H1 (cell line): ENCODE measurements around the gene RAP1GAP. TPM values are rescaled to one million over a fixed set of nuclear protein-coding genes. Genes with fewer than 3 reads are reported as not detected.

Experiments used
- CTCF ChIA-PET: fragments of 300-600 bp; sonication (Branson Sonifier 250); formaldehyde crosslinking; loops from one replicate; lab custom pipeline; 2021; ENCODE audit not compliant: partially characterized antibody; lab: Charles Lee
- POLR2A ChIA-PET: fragments of 300-600 bp; sonication (Branson Sonifier 250); formaldehyde crosslinking; loops from one replicate; lab custom pipeline; 2021; ENCODE audit warnings: inconsistent platforms; ENCODE audit not compliant: partially characterized antibody; lab: Charles Lee
- DNase-seq, 2 experiments: peaks; one replicate each; pipeline versions ENCODE4 v3.0.0 to v3.0.0-alpha.2; 2010 to 2022; ENCODE audit warnings: low spot score in 2 of 2, low read depth in 1 of 2, mixed read lengths in 1 of 2
- FAIRE-seq: peaks from 2 replicates; lab custom pipeline; 2011; peaks lifted over from hg19 to GRCh38; lab: Jason Lieb, UNC
- H2AFZ ChIP-seq: 2 replicates; pipeline ENCODE4 v1.8.1; 2012; ENCODE audit warnings: low read length, inconsistent platforms
- H2AK5ac ChIP-seq: 2 replicates; pipeline ENCODE4 v1.6.1; 2013; ENCODE audit warnings: low read depth, low read length
- H2BK120ac ChIP-seq: replicated peaks from 2 replicates; pipeline ENCODE3; 2013; ENCODE audit warnings: low read depth, low read length, inconsistent platforms
- H2BK12ac ChIP-seq: 2 replicates; pipeline ENCODE4 v1.6.1; 2013; ENCODE audit warnings: low read depth, low read length
- H2BK15ac ChIP-seq: 2 replicates; pipeline ENCODE4 v1.6.1; 2013; ENCODE audit warnings: low read length
- H2BK20ac ChIP-seq: 2 replicates; pipeline ENCODE4 v1.6.1; 2013; ENCODE audit warnings: low read length
- H2BK5ac ChIP-seq: 2 replicates; pipeline ENCODE4 v1.6.1; 2013; ENCODE audit warnings: low read depth, low read length
- H3K14ac ChIP-seq: 2 replicates; pipeline ENCODE4 v1.6.1; 2013; ENCODE audit warnings: inconsistent platforms; ENCODE audit not compliant: insufficient read length
- H3K18ac ChIP-seq: 2 replicates; pipeline ENCODE4 v1.6.1; 2013; ENCODE audit warnings: low read length; ENCODE audit errors: extremely low read depth
- H3K23ac ChIP-seq: 2 replicates; pipeline ENCODE4 v1.6.1; 2013; ENCODE audit warnings: inconsistent platforms; ENCODE audit not compliant: insufficient read length
- H3K23me2 ChIP-seq: 2 replicates; pipeline ENCODE4 v1.6.1; 2013; ENCODE audit warnings: low read depth, low read length
- H3K27ac ChIP-seq: 2 replicates; pipeline ENCODE4 v1.6.1; 2011; ENCODE audit warnings: low read depth, low read length, inconsistent platforms
- H3K27me3 ChIP-seq, 4 experiments: replicated peaks in 1 of 4; 1 replicate in 1 of 4; 2 replicates in 3 of 4; pipeline versions ENCODE4 v1.6.1 to v1.8.1; 2011 to 2013; ENCODE audit warnings: low read length in 3 of 4, mild to moderate bottlenecking in 3 of 4, inconsistent platforms in 2 of 4, mixed read lengths in 2 of 4, moderate library complexity in 1 of 4; ENCODE audit not compliant: control insufficient read depth in 3 of 4, insufficient read depth in 3 of 4; ENCODE audit errors: extremely low read depth in 1 of 4
- H3K36me3 ChIP-seq, 4 experiments: 2 replicates each; pipeline versions ENCODE4 v1.6.1 to v1.8.1; 2011 to 2013; ENCODE audit warnings: mild to moderate bottlenecking in 4 of 4, low read length in 3 of 4, moderate library complexity in 2 of 4, control low read depth in 1 of 4, inconsistent platforms in 1 of 4; ENCODE audit not compliant: insufficient read depth in 4 of 4, control insufficient read depth in 2 of 4
- H3K4ac ChIP-seq: replicated peaks from 2 replicates; pipeline ENCODE3; 2013; ENCODE audit warnings: low read length, low read depth, mixed read lengths, inconsistent platforms; ENCODE audit not compliant: insufficient read length
- H3K4me1 ChIP-seq, 4 experiments: replicated peaks in 1 of 4; 1 replicate in 1 of 4; 2 replicates in 3 of 4; pipeline versions ENCODE4 v1.6.1 to v1.8.1; 2011 to 2013; ENCODE audit warnings: low read length in 3 of 4, inconsistent platforms in 2 of 4, mixed read lengths in 1 of 4; ENCODE audit not compliant: insufficient read depth in 4 of 4, control insufficient read depth in 3 of 4
- H3K4me2 ChIP-seq, 2 experiments: 2 replicates each; pipeline versions ENCODE4 v1.6.1 to v1.8.1; 2011 to 2013; ENCODE audit warnings: low read depth in 2 of 2, low read length in 2 of 2, control low read depth in 1 of 2, inconsistent platforms in 1 of 2, mild to moderate bottlenecking in 1 of 2; ENCODE audit not compliant: insufficient read depth in 1 of 2
- H3K4me3 ChIP-seq, 4 experiments: fragments of 200-600, 300-600 bp in 1 of 4; sonication (generic), shearing (Covaris generic), sonication (Bioruptor Twin) in 1 of 4; 2 replicates each; pipeline versions ENCODE4 v1.5.1 to v1.8.1; 2011 to 2016; ENCODE audit warnings: low read length in 4 of 4, low read depth in 3 of 4, control low read depth in 2 of 4, inconsistent platforms in 2 of 4, mild to moderate bottlenecking in 2 of 4, mixed read lengths in 1 of 4, moderate library complexity in 1 of 4; ENCODE audit not compliant: insufficient read depth in 2 of 4; ENCODE audit errors: extremely low read depth in 1 of 4
- H3K56ac ChIP-seq: replicated peaks from 2 replicates; pipeline ENCODE3; 2013; ENCODE audit warnings: low read depth, mild to moderate bottlenecking, mixed read lengths, low read length, inconsistent platforms; ENCODE audit not compliant: insufficient read length
- H3K79me1 ChIP-seq: 2 replicates; pipeline ENCODE4 v1.6.1; 2013; ENCODE audit warnings: low read depth, low read length, control low read depth
- H3K79me2 ChIP-seq, 2 experiments: 2 replicates each; pipeline versions ENCODE4 v1.6.1 to v1.8.1; 2012 to 2013; ENCODE audit warnings: low read length in 2 of 2, mild to moderate bottlenecking in 2 of 2, inconsistent platforms in 1 of 2; ENCODE audit not compliant: insufficient read depth in 2 of 2, control insufficient read depth in 1 of 2
- H3K9ac ChIP-seq, 4 experiments: replicated peaks in 1 of 4; 1 replicate in 1 of 4; 2 replicates in 3 of 4; pipeline versions ENCODE4 v1.6.1 to v1.8.1; 2011 to 2013; ENCODE audit warnings: low read depth in 3 of 4, low read length in 3 of 4, control low read depth in 2 of 4, mild to moderate bottlenecking in 2 of 4, moderate library complexity in 2 of 4, inconsistent platforms in 1 of 4; ENCODE audit errors: extremely low read depth in 1 of 4
- H3K9me3 ChIP-seq, 2 experiments: 2 replicates each; pipeline versions ENCODE4 v1.6.1 to v1.8.1; 2012 to 2013; ENCODE audit warnings: mild to moderate bottlenecking in 2 of 2, moderate library complexity in 2 of 2, control low read depth in 1 of 2, inconsistent platforms in 1 of 2, low read depth in 1 of 2, low read length in 1 of 2, mixed read lengths in 1 of 2; ENCODE audit not compliant: insufficient read depth in 2 of 2
- H4K20me1 ChIP-seq, 2 experiments: replicated peaks in 1 of 2; 2 replicates each; pipeline versions ENCODE3 to v1.8.1; 2011 to 2013; ENCODE audit warnings: inconsistent platforms in 2 of 2, low read length in 2 of 2, mild to moderate bottlenecking in 1 of 2; ENCODE audit not compliant: insufficient read depth in 2 of 2, control insufficient read depth in 1 of 2
- H4K5ac ChIP-seq: 2 replicates; pipeline ENCODE4 v1.6.1; 2013; ENCODE audit warnings: low read length, low read depth, mixed read lengths, inconsistent platforms; ENCODE audit not compliant: insufficient read length
- H4K8ac ChIP-seq: 2 replicates; pipeline ENCODE4 v1.8.0; 2013; ENCODE audit warnings: mild to moderate bottlenecking, moderate library complexity, low read length, inconsistent platforms; ENCODE audit not compliant: insufficient read depth; ENCODE audit errors: extremely low read depth
- H4K91ac ChIP-seq: replicated peaks from 2 replicates; pipeline ENCODE3; 2013; ENCODE audit warnings: low read length, mixed read lengths, inconsistent platforms; ENCODE audit not compliant: insufficient read length
- BCL11A ChIP-seq, 2 experiments: IDR thresholded peaks; one replicate each; pipeline ENCODE4 v1.6.1; 2011; ENCODE audit warnings: low read depth in 2 of 2, low read length in 2 of 2, mild to moderate bottlenecking in 2 of 2
- BRCA1 ChIP-seq: IDR thresholded peaks from 2 replicates; pipeline ENCODE4 v1.6.1; 2012; ENCODE audit warnings: low read depth, low read length, improper control_type of control experiment
- EGR1 ChIP-seq: IDR thresholded peaks from 2 replicates; pipeline ENCODE4 v1.6.1; 2011; ENCODE audit warnings: low read depth, low read length, borderline replicate concordance
- GABPA ChIP-seq: IDR thresholded peaks from 2 replicates; pipeline ENCODE4 v1.6.1; 2011; ENCODE audit warnings: mild to moderate bottlenecking, low read length, moderate library complexity, borderline replicate concordance; ENCODE audit not compliant: insufficient read depth
- HDAC6 ChIP-seq: IDR thresholded peaks from one replicate; pipeline ENCODE4 v1.7.1; 2012; ENCODE audit warnings: low read depth, mild to moderate bottlenecking, inconsistent platforms, low read length, moderate library complexity
- POLR2A ChIP-seq, 2 experiments: IDR thresholded peaks; 1 replicate in 1 of 2; 2 replicates in 1 of 2; pipeline ENCODE4 v1.6.1; 2011; ENCODE audit warnings: low read depth in 2 of 2, low read length in 2 of 2, mild to moderate bottlenecking in 2 of 2; ENCODE audit errors: control extremely low read depth in 1 of 2
- SAP30 ChIP-seq: fragments of 300-600 bp; sonication (generic); IDR thresholded peaks from 2 replicates; pipeline ENCODE4 v1.7.1; 2012; ENCODE audit warnings: low read length, moderate library complexity, mild to moderate bottlenecking, inconsistent platforms; ENCODE audit not compliant: insufficient read depth, insufficient replicate concordance
- SIN3A ChIP-seq, 2 experiments: IDR thresholded peaks in 1 of 2; conservative IDR thresholded peaks in 1 of 2; 2 replicates each; pipeline ENCODE4 v1.6.1; 2011 to 2012; ENCODE audit warnings: low read length in 2 of 2, improper control_type of control experiment in 1 of 2, low read depth in 1 of 2, mild to moderate bottlenecking in 1 of 2
- TAF1 ChIP-seq: IDR thresholded peaks from 2 replicates; pipeline ENCODE4 v1.6.1; 2011; ENCODE audit warnings: mild to moderate bottlenecking, low read depth, low read length
- TEAD4 ChIP-seq: IDR thresholded peaks from 2 replicates; pipeline ENCODE4 v1.6.1; 2012; ENCODE audit warnings: low read depth, low read length, inconsistent platforms, mixed read lengths
- WGBS, 2 experiments: shearing (Covaris generic) in 1 of 2; methylation state at CpG; one replicate each; pipeline versions ENCODE4 v1.1.6 to v1.1.7; 2013 to 2015; ENCODE audit warnings: low lambda C conversion rate in 2 of 2, mixed read lengths in 2 of 2, inconsistent platforms in 1 of 2, low coverage in 1 of 2, missing lambda C conversion rate in 1 of 2; ENCODE audit not compliant: insufficient replicate concordance in 2 of 2, insufficient coverage in 1 of 2, insufficient read length in 1 of 2; ENCODE audit errors: extremely low coverage in 1 of 2, missing lambda C conversion rate in 1 of 2; 5-methylcytosine and 5-hydroxymethylcytosine counted together
- polyA plus RNA-seq, 7 experiments: library from polyadenylated mRNA; depleted of rRNA in 3 of 7; stranded (reverse) in 5 of 7; unstranded in 2 of 7; fragments of >200 nt in 5 of 7; fragments of 200-250 nt in 2 of 7; gene quantifications; 1 replicate in 5 of 7; 2 replicates in 1 of 7; 4 replicates in 1 of 7; pipeline versions ENCODE4 v1.2.1 to v1.2.3, GENCODE V29; 2011 to 2013; ENCODE audit warnings: missing spikeins in 2 of 7, mixed read lengths in 2 of 7
- total RNA-seq: library from RNA; stranded (reverse); fragmentation: NEBNext Ultra II Directional; extraction: Animal tissue kit (Norgen Biotek cat#: 25700); gene quantifications from 2 replicates; pipeline ENCODE4 v1.2.1, GENCODE V29; 2021
- TF ChIP-seq, protein P1 (sequence below): IDR thresholded peaks from 2 replicates; pipeline ENCODE4 v1.6.1; 2012; ENCODE audit warnings: inconsistent platforms

Gene RAP1GAP
- total and polyA plus RNA-seq, 2 of the 8 experiments (the other 6 are each of a cell fraction or from before 2014, with no cell fraction given) = 8.4 TPM

DNA sequence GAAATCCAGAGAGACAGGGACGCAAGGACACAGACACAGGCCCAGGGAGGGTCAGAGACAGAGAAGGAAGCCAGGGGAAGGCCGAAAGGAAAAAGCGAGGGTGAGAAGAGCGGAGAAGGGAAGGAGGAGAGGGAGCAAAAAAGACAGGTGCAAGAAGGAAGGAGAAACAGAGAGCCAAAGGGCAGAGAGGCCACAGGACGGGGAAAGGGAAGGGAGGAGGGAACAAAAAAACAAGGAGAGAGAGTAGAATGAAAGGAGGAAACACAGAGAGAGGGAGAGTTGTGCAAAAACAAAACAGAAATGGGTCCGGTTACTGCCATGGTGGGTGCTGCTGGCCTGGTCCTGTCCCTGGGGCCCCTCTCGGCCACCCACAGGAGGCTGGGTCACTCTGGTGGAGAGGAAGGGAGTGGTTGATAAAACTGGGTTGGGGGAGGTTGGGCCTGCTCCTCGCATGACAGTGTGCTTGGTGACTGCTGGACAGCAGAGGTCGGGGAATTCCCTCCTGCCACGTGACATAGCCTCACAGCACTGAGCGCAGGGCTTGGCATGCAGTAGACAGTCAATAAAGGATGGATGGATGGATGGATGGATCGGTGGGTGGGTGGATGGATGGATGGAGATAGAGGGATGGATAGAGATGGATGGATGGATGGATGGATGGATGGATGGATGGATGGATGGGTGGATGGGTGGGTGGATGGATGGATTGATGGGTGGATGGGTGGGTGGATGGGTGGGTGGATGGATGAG, 64.8 kb downstream of the RAP1GAP start:
- Histone ChIP-seq H3K27ac (no peak overlapping the region), H3K18ac (no peak overlapping the region; the same call in 1 of the 2 replicates), H3K36me3 (no peaks in the 10 kb centered on the region), H4K8ac (no peak overlapping the region; the same call in 1 of the 2 replicates), H3K9ac (no peak overlapping the region), H2BK20ac (no peak overlapping the region), H3K23me2 (peaks cover 5% of the 10 kb centered on the region; the same call in 1 of the 2 replicates), H2BK5ac (0 out of 2 replicates have a peak overlapping the region, but pooled peaks have one; percentile 24), H3K79me1 (peaks cover 2% of the 10 kb centered on the region; the same call in 1 of the 2 replicates), H2BK120ac (no peak overlapping the region), H3K56ac (no peak overlapping the region), H2AFZ (no peak overlapping the region), H4K5ac (no peak overlapping the region), H3K23ac (no peak overlapping the region), H2BK15ac (no peak overlapping the region), H2BK12ac (no peak overlapping the region; the same call in 1 of the 2 replicates), H4K91ac (no peak overlapping the region), H3K4me1 (peaks cover 2 to 7% (median 3%) of the 10 kb centered on the region in 4 experiments; a peak in 6 of 7 replicates), H3K9me3 (no peaks in the 10 kb centered on the region), H2AK5ac (no peak overlapping the region), H3K79me2 (no peaks in the 10 kb centered on the region), H3K27me3 (no peaks in the 10 kb centered on the region), H3K4me3 (no peak overlapping the region), H3K4ac (no peak overlapping the region), H3K14ac (no peak overlapping the region), H3K4me2 (no peak overlapping the region), H4K20me1 (peaks cover 0 to 4% of the 10 kb centered on the region in 2 experiments)
- no peak for DNase-seq
- CTCF ChIA-PET = interaction anchor here (1.0 kb wide), 1 partner anchor 11 kb away, joined by 4 read pairs; no protein-coding TSS in a partner anchor
- WGBS, 2 experiments = 82 to 100% methylated on average over 1 to 12 of the region's 12 CpGs
- POLR2A ChIA-PET = no interaction called here
- FAIRE-seq = no peak
- TF ChIP-seq GABPA = no peak
- TF ChIP-seq POLR2A (IDR thresholded peaks at IDR 0.05; ENCODE audit: control extremely low read depth in 1 of 2, low read depth in 2 of 2, low read length in 2 of 2) = no peak
- no peak for TF ChIP-seq BCL11A (IDR thresholded peaks at IDR 0.05; ENCODE audit: low read depth in 2 of 2, low read length in 2 of 2)
- no peak for TF ChIP-seq TAF1
- TF ChIP-seq BRCA1 = no peak
- no peak for TF ChIP-seq SAP30
- TF ChIP-seq, protein P1, sequence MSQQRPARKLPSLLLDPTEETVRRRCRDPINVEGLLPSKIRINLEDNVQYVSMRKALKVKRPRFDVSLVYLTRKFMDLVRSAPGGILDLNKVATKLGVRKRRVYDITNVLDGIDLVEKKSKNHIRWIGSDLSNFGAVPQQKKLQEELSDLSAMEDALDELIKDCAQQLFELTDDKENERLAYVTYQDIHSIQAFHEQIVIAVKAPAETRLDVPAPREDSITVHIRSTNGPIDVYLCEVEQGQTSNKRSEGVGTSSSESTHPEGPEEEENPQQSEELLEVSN = no peak
- no peak for TF ChIP-seq EGR1
- no peak for TF ChIP-seq TEAD4
- TF ChIP-seq HDAC6 = no peak
- no peak for TF ChIP-seq SIN3A (conservative IDR thresholded peaks at IDR 0.05 in 1 of 2, IDR thresholded peaks at IDR 0.05 in 1 of 2; ENCODE audit: low read depth in 1 of 2, low read length in 2 of 2)
